OCI-LY1 (cell line): Measurements from ENCODE around the gene TAB3.

Experiments
- EZH2 ChIP-seq: fragments of 200-600 bp; sonication (generic), shearing (Covaris generic); IDR thresholded peaks from 2 replicates; pipeline ENCODE4 v1.8.0; 2017; ENCODE audit warnings: borderline replicate concordance, mixed run types, mild to moderate bottlenecking, antibody characterized with exemption, low read length, moderate library complexity, mixed read lengths
- TF ChIP-seq, protein P1 (sequence below): fragments of 200-600 bp; sonication (generic), shearing (Covaris generic); IDR thresholded peaks from 2 replicates; pipeline ENCODE4 v1.5.1; 2017; ENCODE audit warnings: mild to moderate bottlenecking, antibody characterized with exemption, low read length, moderate library complexity, mixed read lengths

DNA sequence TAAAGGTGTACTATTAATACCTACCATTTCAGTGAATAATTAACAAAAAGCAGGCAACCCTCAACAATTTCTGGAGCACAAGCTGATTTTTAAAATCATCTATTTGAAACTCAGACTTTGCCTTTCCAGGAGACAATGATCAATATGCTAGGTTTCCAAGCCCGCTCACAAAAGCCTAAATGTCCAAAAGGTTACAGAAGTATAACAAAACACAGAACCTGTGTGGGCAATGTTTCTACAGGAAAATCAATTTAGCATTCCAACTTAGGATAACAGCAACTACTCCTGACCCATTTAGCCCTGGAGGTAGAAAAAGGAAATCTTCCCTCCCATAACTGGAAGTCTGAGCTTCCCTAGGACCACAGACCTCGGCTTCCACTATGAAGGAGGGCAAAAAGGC, 3.9 kb downstream of the TAB3 start:
- TF ChIP-seq, protein P1, sequence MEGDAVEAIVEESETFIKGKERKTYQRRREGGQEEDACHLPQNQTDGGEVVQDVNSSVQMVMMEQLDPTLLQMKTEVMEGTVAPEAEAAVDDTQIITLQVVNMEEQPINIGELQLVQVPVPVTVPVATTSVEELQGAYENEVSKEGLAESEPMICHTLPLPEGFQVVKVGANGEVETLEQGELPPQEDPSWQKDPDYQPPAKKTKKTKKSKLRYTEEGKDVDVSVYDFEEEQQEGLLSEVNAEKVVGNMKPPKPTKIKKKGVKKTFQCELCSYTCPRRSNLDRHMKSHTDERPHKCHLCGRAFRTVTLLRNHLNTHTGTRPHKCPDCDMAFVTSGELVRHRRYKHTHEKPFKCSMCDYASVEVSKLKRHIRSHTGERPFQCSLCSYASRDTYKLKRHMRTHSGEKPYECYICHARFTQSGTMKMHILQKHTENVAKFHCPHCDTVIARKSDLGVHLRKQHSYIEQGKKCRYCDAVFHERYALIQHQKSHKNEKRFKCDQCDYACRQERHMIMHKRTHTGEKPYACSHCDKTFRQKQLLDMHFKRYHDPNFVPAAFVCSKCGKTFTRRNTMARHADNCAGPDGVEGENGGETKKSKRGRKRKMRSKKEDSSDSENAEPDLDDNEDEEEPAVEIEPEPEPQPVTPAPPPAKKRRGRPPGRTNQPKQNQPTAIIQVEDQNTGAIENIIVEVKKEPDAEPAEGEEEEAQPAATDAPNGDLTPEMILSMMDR: no peak
- TF ChIP-seq EZH2: no peak
